Erythroblast (primary cell): ENCODE results near the gene ADAMTS7.

ENCODE experiments used
- DNase-seq, 2 experiments: peaks; one replicate each; lab custom pipeline; 2025; lab: John Stamatoyannopoulos, UW
- GATA1 ChIP-seq: IDR thresholded peaks from 2 replicates; pipeline ENCODE4 v1.6.1; 2011; ENCODE audit warnings: low read depth, mild to moderate bottlenecking, control low read depth, low read length, moderate library complexity
- POLR2A ChIP-seq: IDR thresholded peaks from 2 replicates; pipeline ENCODE4 v1.6.1; 2011; ENCODE audit warnings: mild to moderate bottlenecking, low read length

Gene ADAMTS7

GRCh38 chr15:78717956-78718656 lies 93.2 kb downstream of the ADAMTS7 start:
- DNase-seq, result no peak
- no peak for TF ChIP-seq GATA1
- TF ChIP-seq POLR2A, result no peak

GRCh38 chr15:78716651-78717050 lies 94.6 kb downstream of the ADAMTS7 start:
- DNase-seq, result no peak
- TF ChIP-seq POLR2A (no peak), GATA1 (no peak)

- DNase-seq, result no peak
- TF ChIP-seq GATA1, result no peak
- no peak for TF ChIP-seq POLR2A
Observed at GRCh38 chr15:78715930-78716329, 95.3 kb downstream of the ADAMTS7 start.

- DNase-seq, result no peak
- TF ChIP-seq POLR2A (no peak), GATA1 (no peak)
Observed at GRCh38 chr15:78715434-78715833, 95.8 kb downstream of the ADAMTS7 start.

GRCh38 chr15:78714890-78715289 lies 96.4 kb downstream of the ADAMTS7 start:
- TF ChIP-seq POLR2A, result no peak
- no peak for TF ChIP-seq GATA1
- DNase-seq, result peak; percentile 9 to 29

- no peak for DNase-seq
- no peak for TF ChIP-seq GATA1
- no peak for TF ChIP-seq POLR2A
Observed at GRCh38 chr15:78712797-78713515, 98.3 kb downstream of the ADAMTS7 start.

GRCh38 chr15:78711638-78712037 lies 99.6 kb downstream of the ADAMTS7 start:
- no peak for DNase-seq
- no peak for TF ChIP-seq GATA1
- TF ChIP-seq POLR2A, result no peak

- no peak for TF ChIP-seq POLR2A
- no peak for TF ChIP-seq GATA1
- peak; percentile 53 to 72 for DNase-seq
Observed at GRCh38 chr15:78709263-78709882, 101.9 kb downstream of the ADAMTS7 start.
